DND-41 (cell line): Measurements from ENCODE around the gene KAZN.

Source experiments
- ATAC-seq: fragments of 200-7000 bp; cut with Tn5 transposase; 3 replicates; pipeline ENCODE4 v1.9.1; 2021; ENCODE audit warnings: low read depth; ENCODE audit not compliant: insufficient read depth
- DNase-seq: peaks from one replicate; pipeline ENCODE4 v3.0.0-alpha.2; 2020
- H2AFZ ChIP-seq: 2 replicates; pipeline ENCODE4 v1.6.0; 2012; ENCODE audit warnings: low read depth, low read length
- H3K27ac ChIP-seq: 2 replicates; pipeline ENCODE4 v1.5.1; 2012; ENCODE audit warnings: low read length, inconsistent platforms
- H3K27me3 ChIP-seq: fragments of 200-600 bp; sonication (generic); 2 replicates; pipeline ENCODE4 v1.6.0; 2012; ENCODE audit warnings: low read length, mild to moderate bottlenecking, inconsistent platforms; ENCODE audit not compliant: insufficient read depth, poor library complexity
- H3K36me3 ChIP-seq: 2 replicates; pipeline ENCODE4 v1.5.1; 2012; ENCODE audit warnings: low read length, inconsistent platforms; ENCODE audit not compliant: insufficient read depth
- H3K4me1 ChIP-seq: 2 replicates; pipeline ENCODE4 v1.5.1; 2012; ENCODE audit warnings: mild to moderate bottlenecking, low read length; ENCODE audit not compliant: insufficient read depth
- H3K4me2 ChIP-seq: 2 replicates; pipeline ENCODE4 v1.6.0; 2012; ENCODE audit warnings: mild to moderate bottlenecking, moderate library complexity, low read length, inconsistent platforms; ENCODE audit not compliant: insufficient read depth
- H3K4me3 ChIP-seq, 2 experiments: fragments of 200-600 bp in 1 of 2; shearing (Covaris generic) in 1 of 2; 2 replicates each; pipeline ENCODE4 v1.5.1; 2012 to 2016; ENCODE audit warnings: inconsistent platforms in 2 of 2, low read length in 2 of 2, mild to moderate bottlenecking in 2 of 2, low read depth in 1 of 2, moderate library complexity in 1 of 2
- H3K79me2 ChIP-seq: 2 replicates; pipeline ENCODE4 v1.6.0; 2012; ENCODE audit warnings: low read length, inconsistent platforms; ENCODE audit not compliant: insufficient read depth
- H3K9ac ChIP-seq: 2 replicates; pipeline ENCODE4 v1.6.0; 2012; ENCODE audit warnings: low read depth, mild to moderate bottlenecking, inconsistent platforms, low read length, moderate library complexity
- H3K9me3 ChIP-seq: 2 replicates; pipeline ENCODE4 v1.5.1; 2012; ENCODE audit warnings: low read length, moderate library complexity, mild to moderate bottlenecking, inconsistent platforms; ENCODE audit not compliant: insufficient read depth, severe bottlenecking
- H4K20me1 ChIP-seq: 2 replicates; pipeline ENCODE4 v1.6.0; 2012; ENCODE audit warnings: low read length; ENCODE audit not compliant: insufficient read depth
- EZH2 ChIP-seq: IDR thresholded peaks from 3 replicates; pipeline ENCODE4 v1.6.1; 2012; ENCODE audit warnings: borderline replicate concordance, low read depth, mild to moderate bottlenecking, moderate library complexity, low read length, inconsistent platforms; ENCODE audit not compliant: severe bottlenecking
- TF ChIP-seq, protein P1 (sequence below): IDR thresholded peaks from 2 replicates; pipeline ENCODE4 v1.5.1; 2012; ENCODE audit warnings: borderline replicate concordance, low read length, moderate library complexity, mild to moderate bottlenecking; ENCODE audit not compliant: poor library complexity, severe bottlenecking; ENCODE audit errors: extremely low read depth

Gene KAZN

DNA sequence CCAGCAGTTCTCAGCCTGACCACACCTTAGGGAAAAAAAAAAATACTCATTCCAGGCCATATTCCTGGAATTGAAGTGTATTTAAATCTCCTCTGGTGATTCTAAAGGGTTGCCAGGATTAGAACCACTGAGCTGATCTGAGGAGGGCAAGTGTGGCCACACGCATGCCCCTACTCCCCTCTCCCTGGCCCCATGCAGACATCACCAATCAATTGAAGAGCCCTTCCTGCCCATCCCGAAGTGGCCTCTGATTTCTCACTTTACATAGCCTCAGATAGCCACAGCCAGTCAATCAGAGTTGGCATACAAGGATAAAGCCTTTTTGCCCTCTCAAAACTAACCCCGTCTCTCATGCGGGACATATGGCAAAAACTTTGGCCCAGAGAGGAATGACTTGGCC is 470.5 kb downstream of the KAZN start:
- Histone ChIP-seq H3K27ac (no peak overlapping the region), H3K36me3 (peaks cover 19% of the 10 kb centered on the region), H3K79me2 (no peaks in the 10 kb centered on the region), H3K4me3 (no peak overlapping the region), H3K9me3 (no peaks in the 10 kb centered on the region), H3K27me3 (no peaks in the 10 kb centered on the region), H3K4me1 (peaks cover 13% of the 10 kb centered on the region), H3K9ac (no peak overlapping the region), H4K20me1 (peaks cover 4% of the 10 kb centered on the region; the same call in 1 of the 2 replicates), H2AFZ (no peak overlapping the region), H3K4me2 (no peak overlapping the region)
- DNase-seq, result no peak
- no peak for ATAC-seq
- TF ChIP-seq EZH2, result no peak
- TF ChIP-seq, protein P1, sequence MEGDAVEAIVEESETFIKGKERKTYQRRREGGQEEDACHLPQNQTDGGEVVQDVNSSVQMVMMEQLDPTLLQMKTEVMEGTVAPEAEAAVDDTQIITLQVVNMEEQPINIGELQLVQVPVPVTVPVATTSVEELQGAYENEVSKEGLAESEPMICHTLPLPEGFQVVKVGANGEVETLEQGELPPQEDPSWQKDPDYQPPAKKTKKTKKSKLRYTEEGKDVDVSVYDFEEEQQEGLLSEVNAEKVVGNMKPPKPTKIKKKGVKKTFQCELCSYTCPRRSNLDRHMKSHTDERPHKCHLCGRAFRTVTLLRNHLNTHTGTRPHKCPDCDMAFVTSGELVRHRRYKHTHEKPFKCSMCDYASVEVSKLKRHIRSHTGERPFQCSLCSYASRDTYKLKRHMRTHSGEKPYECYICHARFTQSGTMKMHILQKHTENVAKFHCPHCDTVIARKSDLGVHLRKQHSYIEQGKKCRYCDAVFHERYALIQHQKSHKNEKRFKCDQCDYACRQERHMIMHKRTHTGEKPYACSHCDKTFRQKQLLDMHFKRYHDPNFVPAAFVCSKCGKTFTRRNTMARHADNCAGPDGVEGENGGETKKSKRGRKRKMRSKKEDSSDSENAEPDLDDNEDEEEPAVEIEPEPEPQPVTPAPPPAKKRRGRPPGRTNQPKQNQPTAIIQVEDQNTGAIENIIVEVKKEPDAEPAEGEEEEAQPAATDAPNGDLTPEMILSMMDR, result no peak

DNA sequence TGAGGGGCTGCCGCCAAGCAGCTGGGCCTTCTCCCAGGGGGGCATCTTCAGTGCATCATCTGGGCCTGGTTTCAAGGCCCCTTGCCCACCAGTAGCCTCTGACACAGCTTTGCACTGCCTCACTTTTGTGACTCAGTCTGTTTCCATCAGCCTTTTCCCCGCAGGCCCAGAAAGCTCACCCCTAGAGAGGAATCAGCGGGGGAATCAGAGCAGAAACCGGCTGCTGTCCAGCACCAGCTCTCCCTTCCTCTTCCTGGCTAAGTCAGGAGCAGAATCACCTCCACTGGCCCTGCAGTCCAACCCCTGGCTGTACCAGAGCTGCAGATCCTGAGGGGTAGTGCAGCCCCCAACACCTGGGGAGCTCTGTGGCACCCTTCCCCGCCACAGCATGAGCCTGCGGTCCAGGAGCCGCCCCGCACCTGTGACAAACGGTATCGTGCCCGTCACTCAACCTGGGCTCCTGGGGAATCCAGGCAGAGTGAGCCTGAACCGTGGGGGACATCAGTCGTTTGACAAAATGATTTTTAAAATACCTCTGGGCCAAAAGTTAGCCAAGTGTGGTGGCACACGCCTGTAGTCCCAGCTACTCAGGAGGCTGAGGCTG is 471.8 kb downstream of the KAZN start:
- Histone ChIP-seq H3K27ac (no peak overlapping the region), H2AFZ (no peak overlapping the region), H3K79me2 (no peaks in the 10 kb centered on the region), H4K20me1 (peaks cover 4% of the 10 kb centered on the region; the same call in 1 of the 2 replicates), H3K36me3 (peaks cover 6% of the 10 kb centered on the region; the same call in 1 of the 2 replicates), H3K27me3 (no peaks in the 10 kb centered on the region), H3K9me3 (no peaks in the 10 kb centered on the region), H3K4me3 (no peak overlapping the region), H3K4me2 (no peak overlapping the region), H3K9ac (no peak overlapping the region), H3K4me1 (peaks cover 13% of the 10 kb centered on the region)
- ATAC-seq (no peak), DNase-seq (no peak)
- TF ChIP-seq, protein P1, result no peak
- no peak for TF ChIP-seq EZH2

DNA sequence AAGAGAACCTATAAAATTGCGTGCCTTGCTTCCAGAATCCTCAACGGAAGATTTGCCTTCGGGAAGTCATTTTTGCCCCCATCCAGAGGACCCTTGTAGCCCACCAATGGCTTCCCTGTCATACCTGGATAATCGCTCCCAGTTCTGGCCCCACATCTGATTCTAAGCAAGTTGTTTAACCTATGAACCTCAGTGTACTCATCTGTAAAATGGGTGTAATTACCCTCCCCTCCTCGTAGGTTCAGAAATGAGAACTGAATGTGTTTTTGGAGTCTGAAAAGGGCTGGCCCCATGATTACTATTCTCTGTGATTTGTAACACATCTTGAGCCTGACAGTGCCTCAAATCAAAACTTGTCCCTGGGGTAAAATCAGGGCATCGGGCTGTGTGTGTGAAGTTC is 473.5 kb downstream of the KAZN start:
- H3K36me3 ChIP-seq, result no peaks in the 10 kb centered on the region
- no peak for TF ChIP-seq EZH2
- TF ChIP-seq, protein P1, result no peak
- no peak overlapping the region for H2AFZ ChIP-seq
- H3K9ac ChIP-seq, result no peak overlapping the region
- no peaks in the 10 kb centered on the region for H3K9me3 ChIP-seq
- peaks cover 2% of the 10 kb centered on the region for H3K4me1 ChIP-seq
- ATAC-seq, result no peak
- peaks cover 4% of the 10 kb centered on the region; the same call in 1 of the 2 replicates for H4K20me1 ChIP-seq
- no peak overlapping the region for H3K4me3 ChIP-seq
- H3K27me3 ChIP-seq, result no peaks in the 10 kb centered on the region
- no peak overlapping the region for H3K4me2 ChIP-seq
- H3K79me2 ChIP-seq, result no peaks in the 10 kb centered on the region
- DNase-seq, result no peak
- H3K27ac ChIP-seq, result no peak overlapping the region
